IPS-NIHi7 (cell line): ENCODE data around the gene MMP27.
"Not testable (repeated sequence)": the region's sequence is repeated elsewhere in the genome, so short reads cannot be mapped to it uniquely, and the experiment has no call there.

Source experiments
- DNase-seq: peaks from one replicate; pipeline ENCODE4 v3.0.0; 2012; ENCODE audit warnings: mixed read lengths; ENCODE audit errors: extremely low spot score

Gene MMP27

GRCh38 chr11:102705626-102706025, at the start of gene MMP27:
Gene MMP27 (minus strand): TSS chr11:102705769. CDS start chr11:102705714, 55 bp downstream.
- no peak for DNase-seq

- DNase-seq: no peak
Observed at GRCh38 chr11:102753267-102753666, 47.7 kb upstream of the MMP27 start.

- DNase-seq: no peak
Observed at GRCh38 chr11:102751673-102752072, 46.1 kb upstream of the MMP27 start.

- no peak for DNase-seq
Observed at GRCh38 chr11:102749101-102749722, 43.6 kb upstream of the MMP27 start.

GRCh38 chr11:102746746-102747578, 41.4 kb upstream of the MMP27 start:
- not testable (repeated sequence) for DNase-seq

GRCh38 chr11:102734650-102735049, 29.1 kb upstream of the MMP27 start:
- DNase-seq: no peak

GRCh38 chr11:102733232-102733875, 27.8 kb upstream of the MMP27 start:
- DNase-seq: peak; percentile 85

- not testable (repeated sequence) for DNase-seq
Observed at GRCh38 chr11:102730944-102731343, 25.4 kb upstream of the MMP27 start.

- DNase-seq: no peak
Observed at GRCh38 chr11:102729849-102730815, 24.6 kb upstream of the MMP27 start.

GRCh38 chr11:102727890-102728289, 22.3 kb upstream of the MMP27 start:
- no peak for DNase-seq

GRCh38 chr11:102724904-102725500, 19.4 kb upstream of the MMP27 start, which contains the start of gene MMP8:
Gene MMP8 (minus strand): TSS chr11:102724954. CDS start chr11:102724855, 99 bp downstream.
- no peak for DNase-seq

- no peak for DNase-seq
Observed at GRCh38 chr11:102722821-102723220, 17.3 kb upstream of the MMP27 start.

GRCh38 chr11:102719620-102720277, 14.2 kb upstream of the MMP27 start:
- no peak for DNase-seq

GRCh38 chr11:102717280-102717679, 11.7 kb upstream of the MMP27 start:
- DNase-seq: no peak

GRCh38 chr11:102716527-102716926, 11.0 kb upstream of the MMP27 start:
- no peak for DNase-seq

GRCh38 chr11:102712137-102712536, 6.6 kb upstream of the MMP27 start:
- DNase-seq: no peak

- DNase-seq: no peak
Observed at GRCh38 chr11:102709201-102709945, 3.8 kb upstream of the MMP27 start.

GRCh38 chr11:102708654-102709053, 3.1 kb upstream of the MMP27 start:
- no peak for DNase-seq

GRCh38 chr11:102704841-102705240, 728 bp downstream of the MMP27 start:
- no peak for DNase-seq
